Breast epithelium (tissue), 3 donors: ENCODE data around the gene OASL.

Experiments
- CTCF ChIP-seq, 3 donors: fragments of 450-650 bp; IDR thresholded peaks; one replicate each; pipeline ENCODE4 v1.5.1; 2016 to 2017; ENCODE audit warnings: antibody characterized with exemption in 3 of 3, mild to moderate bottlenecking in 3 of 3, moderate library complexity in 3 of 3
- POLR2A ChIP-seq: fragments of 450-650 bp; IDR thresholded peaks from one replicate; pipeline ENCODE4 v1.6.1; 2016; ENCODE audit warnings: antibody characterized with exemption, mild to moderate bottlenecking, moderate library complexity

- TF ChIP-seq CTCF (IDR thresholded peaks at IDR 0.05) = no peak
- TF ChIP-seq POLR2A = no peak
These were observed 49.1 kb upstream of the OASL start for GRCh38 chr12:121088195-121088585.
